HG03196 (cell line): ENCODE results near the gene GLIS1.

Source experiments
- ATAC-seq: cut with Tn5 transposase; IDR thresholded peaks from one replicate; pipeline ENCODE4 v1.9.1; 2021; ENCODE audit not compliant: unreplicated experiment

The GLIS1 gene

DNA sequence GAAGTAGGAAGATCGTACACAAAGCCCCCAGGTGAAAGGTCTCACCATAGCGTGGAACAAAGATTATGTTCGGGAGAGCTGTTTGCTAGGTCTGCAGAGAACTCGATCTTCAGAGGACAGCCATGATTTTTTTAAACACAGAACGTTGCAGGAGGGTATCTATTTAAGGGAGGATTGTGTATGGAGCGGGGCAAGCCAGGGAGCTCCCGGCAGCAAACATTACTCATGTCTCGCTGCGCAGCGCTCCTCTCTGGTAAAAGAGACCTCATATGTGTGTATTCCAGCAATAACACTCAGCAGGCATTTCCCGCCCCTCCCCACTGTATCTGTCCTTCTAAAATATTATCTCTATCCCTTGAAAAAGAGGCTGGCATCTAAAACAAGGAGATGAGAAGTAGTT, 2.7 kb downstream of the GLIS1 start:
- no peak for ATAC-seq

GRCh38 chr1:53735681-53736080, 3.3 kb downstream of the GLIS1 start:
- ATAC-seq, result no peak

GRCh38 chr1:53735261-53735660, 3.7 kb downstream of the GLIS1 start:
- no peak for ATAC-seq

- ATAC-seq, result no peak
These were observed 4.2 kb downstream of the GLIS1 start for GRCh38 chr1:53734650-53735211.

- ATAC-seq, result no peak
These were observed 4.9 kb downstream of the GLIS1 start for GRCh38 chr1:53733975-53734649.

DNA sequence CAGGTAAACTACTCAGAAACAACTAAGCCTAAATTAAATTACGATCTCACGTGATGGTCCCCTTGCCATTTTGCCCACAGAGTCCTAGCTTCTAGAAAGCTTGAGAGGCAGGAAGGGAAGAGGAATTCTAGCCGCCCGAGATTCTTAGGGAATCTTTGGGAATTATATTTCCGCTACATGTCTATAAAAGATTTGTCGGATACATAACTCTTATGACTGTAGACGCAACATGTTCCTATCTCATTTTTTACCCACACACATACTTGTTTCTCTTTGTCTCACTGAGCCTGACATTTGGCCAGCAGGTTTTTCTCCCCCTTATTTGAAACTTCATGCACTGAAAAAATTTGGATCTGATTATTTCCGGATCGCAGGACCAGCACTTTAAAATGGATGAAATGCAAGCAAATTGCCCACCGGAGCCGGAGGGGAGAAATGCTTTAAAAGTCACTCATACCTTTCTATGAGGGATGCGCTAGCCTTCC, 5.5 kb downstream of the GLIS1 start:
- no peak for ATAC-seq

DNA sequence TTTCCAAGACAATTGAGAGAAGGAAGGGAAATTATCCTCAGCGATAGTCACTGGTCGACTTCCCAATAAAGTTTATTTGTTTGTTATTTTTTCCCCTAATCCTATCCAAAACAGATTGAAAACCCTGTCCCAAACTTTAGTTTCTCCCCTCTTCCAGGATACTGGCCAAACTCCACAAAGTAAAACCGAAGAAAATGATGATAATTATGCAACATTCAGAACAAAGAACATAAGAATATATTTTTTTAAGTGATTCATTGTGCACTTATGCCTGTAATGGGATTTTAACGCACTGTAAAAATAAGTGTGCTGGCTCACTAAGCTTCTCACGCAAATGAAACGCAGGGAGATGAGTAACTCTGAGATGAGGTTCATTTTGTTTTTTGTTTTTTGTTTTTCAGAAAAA, 6.0 kb downstream of the GLIS1 start:
- no peak for ATAC-seq

GRCh38 chr1:53732409-53732808, 6.6 kb downstream of the GLIS1 start:
- ATAC-seq, result no peak

DNA sequence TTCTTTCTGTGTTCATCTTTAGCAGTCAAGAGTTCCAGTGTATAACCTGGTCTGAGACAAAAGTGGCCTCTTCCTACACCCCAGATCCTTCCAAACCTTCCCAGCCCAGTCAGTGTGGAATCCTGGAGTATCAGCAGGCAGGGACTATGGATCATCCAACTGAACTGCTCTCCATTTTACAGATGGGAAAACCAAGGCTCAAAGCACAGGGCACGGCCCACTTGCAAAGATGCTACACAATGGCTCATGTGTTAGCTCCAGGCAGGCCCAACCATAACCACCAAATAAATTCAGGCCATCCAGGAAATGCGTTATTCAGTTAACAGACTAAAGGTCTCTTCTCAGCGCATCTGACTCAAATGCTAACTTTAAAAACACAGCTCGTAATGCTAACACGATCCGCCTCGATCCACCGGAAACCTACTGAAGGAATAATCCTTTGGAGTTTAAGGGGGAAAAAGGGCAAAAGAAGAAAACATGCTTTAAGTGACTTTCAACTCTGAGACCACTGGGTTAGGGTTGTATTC, 7.1 kb downstream of the GLIS1 start:
- no peak for ATAC-seq

GRCh38 chr1:53731043-53731600, 7.8 kb downstream of the GLIS1 start:
- ATAC-seq, result no peak

DNA sequence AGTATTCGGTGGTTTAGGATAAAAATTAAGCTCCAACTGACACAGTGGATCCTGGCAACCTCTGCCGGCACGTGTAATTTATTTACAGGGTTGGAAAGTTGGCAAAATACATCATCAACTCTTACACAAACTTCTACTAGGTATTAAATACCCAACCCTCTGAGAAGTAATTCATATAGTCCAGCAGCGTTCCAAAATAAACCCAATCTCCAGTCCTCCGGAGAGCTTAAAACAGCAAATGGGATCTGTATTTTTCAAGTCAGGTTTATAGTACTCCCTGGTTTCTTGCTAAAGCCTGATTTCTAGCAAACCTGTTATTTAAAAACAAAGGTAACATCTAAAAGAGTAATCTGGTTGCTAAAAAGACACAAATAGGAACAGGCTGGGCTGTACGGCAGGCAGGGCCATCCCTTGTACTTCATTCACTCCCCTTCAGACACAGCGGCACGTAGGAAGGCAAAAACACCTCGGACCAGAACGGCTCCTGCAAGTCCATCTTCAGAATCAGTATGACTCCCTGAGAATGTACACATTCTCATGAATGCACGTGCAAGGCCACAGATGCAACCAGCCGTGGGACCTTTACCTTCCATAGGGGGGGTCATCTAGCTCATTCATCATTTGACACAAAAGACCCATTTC, 8.6 kb downstream of the GLIS1 start:
- ATAC-seq, result no peak

DNA sequence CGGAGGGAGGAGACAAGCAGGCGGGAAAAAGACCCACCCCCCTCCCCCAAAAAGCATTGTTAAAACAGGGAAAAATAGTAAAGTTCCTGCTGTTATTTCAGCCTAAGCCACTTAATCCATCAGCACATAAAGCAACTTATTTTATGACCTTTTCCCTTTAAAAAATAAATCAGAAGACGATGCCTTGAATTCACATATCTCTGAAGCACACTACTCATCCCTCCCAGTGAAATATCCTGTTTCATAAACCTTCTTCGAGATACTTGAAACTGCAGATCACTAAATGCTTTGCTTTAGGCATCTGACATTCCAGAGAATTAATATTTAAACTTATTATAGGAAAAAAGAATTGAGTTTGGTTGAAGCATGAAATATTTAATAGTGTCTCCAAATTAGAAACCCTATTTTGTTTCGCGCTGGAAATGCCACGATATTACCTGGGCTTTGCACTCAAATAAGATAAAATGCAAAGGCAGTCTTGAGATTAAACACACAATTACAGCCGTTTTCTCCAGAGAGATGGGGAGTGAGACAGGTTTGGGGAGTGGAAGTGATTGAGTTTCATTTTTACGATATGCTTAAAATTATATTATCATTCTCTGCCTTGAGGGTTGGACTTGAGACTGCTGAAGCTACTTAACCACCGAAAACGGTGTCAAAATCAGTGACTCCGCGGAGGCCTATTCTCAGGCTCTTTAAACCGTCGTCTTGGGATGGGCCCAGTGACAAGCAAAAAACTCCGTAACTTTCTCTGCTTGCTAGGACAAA, 9.3 kb downstream of the GLIS1 start:
- ATAC-seq, result no peak

GRCh38 chr1:53728702-53729455, 10.1 kb downstream of the GLIS1 start:
- ATAC-seq, result no peak

GRCh38 chr1:53728196-53728595, 10.8 kb downstream of the GLIS1 start:
- no peak for ATAC-seq

DNA sequence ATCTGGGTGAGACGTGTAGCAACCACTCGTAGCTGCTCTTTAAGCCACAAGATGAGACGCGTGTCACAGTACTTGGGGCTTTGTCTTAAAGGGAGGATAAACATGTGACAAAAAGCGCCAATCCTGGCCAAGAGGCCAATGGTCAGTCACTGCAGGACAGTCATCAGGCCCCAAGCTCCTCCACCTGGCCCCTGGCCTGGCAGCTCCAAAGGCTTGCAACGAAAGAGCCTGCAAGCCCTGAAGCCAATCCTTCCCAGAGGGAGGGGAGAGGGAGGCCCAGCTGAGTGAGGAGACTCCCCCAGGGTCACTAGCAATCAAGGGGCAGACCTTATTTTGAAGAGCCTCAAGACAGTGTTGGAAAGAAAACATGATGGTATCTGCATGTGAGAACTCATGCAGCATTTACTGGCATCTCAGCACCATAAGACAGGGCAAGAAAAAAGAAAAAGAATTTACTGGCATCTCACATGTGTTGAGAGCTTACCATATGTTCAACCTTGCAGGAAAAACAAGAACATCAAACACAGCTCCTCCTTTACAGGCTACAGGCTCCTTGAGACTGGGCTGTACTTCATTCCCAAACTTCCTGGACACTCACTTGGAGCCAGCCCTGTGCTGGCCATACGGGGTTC, 11.4 kb downstream of the GLIS1 start:
- no peak for ATAC-seq

DNA sequence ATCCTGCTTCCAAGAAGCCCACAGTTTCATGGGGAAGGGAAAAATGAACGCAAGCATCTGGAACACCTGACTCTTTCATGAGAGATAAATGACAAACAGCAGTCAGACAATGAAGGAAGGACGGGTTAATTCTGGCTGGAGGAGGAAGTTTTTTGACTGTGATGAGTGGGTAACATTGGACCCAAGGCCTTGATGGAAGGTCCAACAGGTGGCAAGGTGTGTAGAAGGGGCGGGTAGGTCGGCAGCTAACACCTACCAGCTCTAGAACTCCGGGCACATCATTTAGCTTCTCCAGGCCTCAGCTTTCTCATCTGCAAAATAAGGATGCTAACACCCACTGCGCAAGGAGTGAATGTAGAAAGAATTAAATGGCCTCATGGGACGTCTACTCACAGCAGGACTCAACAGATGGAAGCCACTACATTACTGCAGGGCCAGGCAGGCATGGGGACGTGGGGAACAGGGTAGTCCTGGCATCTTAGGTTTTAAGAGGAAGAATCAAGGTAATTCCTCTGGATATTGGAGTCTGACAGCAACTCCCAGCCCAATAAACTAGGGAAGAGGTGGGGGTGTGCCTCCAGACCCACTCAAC, 12.9 kb downstream of the GLIS1 start:
- ATAC-seq, result no peak

DNA sequence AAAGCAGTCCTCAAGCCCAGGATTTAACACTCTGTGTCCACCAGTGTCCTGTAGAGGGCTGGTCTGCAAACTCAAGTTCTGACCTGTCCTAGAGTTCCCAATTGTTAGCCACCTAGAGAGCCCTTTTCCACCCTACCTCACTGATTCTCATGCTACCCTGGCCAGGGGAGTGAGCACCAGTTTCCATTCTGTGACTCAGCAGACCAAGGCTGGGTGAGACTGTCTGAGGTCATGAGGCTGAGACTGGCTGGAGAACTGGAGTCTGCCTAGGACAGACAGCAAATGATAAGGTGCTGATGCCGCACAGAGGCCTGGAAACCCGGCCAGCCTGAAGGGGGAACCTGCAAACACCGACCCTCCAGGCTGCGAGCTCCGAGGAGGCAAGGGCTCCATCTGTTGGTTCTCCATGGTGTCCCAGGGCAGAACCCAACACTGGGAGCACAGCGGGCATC, 13.7 kb downstream of the GLIS1 start:
- ATAC-seq, result no peak

DNA sequence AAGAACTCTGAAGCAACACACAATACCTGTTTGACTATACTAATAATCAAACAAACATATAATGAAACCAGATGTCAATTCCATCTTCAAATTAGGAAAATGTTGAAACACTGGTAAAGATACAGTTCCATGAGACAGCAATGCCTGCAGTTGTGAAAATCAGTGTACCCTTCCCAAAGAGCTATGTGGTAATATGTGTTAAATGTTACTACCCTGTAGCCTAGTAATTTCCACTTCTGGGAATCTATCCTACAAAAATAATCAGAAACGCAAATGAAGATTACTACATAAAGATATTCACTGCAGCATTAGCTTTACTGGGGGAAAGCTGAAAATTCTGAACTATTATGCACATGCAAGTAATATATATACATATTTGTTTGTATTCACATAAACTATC, 16.9 kb downstream of the GLIS1 start:
- no peak for ATAC-seq

DNA sequence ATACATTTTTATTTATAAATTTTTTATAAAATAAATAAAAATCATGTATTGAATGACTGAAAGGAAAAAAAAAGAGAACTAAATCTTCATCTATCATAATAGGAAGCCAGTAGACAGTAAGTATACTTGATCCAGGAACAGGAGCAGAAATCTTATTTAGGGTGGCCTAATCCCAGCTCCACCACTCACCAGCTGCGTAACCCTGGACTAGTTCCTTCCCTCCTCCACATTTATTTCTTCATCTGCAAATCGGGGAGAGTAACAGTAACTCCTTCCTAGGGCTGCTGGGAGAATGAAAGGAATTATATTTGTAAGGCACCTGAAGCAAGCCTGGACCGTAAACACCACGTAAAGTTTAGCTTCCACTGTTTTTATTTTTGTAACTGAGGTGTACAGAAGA, 17.9 kb downstream of the GLIS1 start:
- ATAC-seq, result no peak

DNA sequence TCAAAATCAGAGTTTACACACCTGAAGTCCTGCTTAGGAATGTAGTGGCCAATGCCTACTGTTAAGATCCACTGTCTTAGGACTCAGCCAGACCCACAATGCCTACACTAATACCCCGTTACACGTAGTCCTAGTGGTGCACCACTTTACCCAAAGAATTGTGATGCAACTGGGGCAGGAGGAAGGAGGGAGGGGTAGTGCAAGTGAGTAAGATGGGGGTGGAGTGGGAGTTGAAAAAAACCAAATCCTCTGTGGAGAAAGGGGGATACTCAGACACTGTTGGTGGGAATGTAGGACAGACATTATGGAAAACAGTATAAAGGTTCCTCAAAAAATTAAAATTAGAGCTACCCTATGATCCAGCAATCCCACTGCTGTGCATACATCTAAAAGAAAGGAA, 19.5 kb downstream of the GLIS1 start:
- ATAC-seq, result no peak
